Globus pallidus (tissue), 1 donor: ENCODE data around the gene SCGB1D1.

Source experiments
- DNase-seq: peaks from one replicate; pipeline ENCODE4 v3.0.0-alpha.2; 2015; ENCODE audit warnings: low spot score

SCGB1D1 gene

GRCh38 chr11:62233730-62234129 lies 43.7 kb downstream of the SCGB1D1 start:
- no peak for DNase-seq

DNA sequence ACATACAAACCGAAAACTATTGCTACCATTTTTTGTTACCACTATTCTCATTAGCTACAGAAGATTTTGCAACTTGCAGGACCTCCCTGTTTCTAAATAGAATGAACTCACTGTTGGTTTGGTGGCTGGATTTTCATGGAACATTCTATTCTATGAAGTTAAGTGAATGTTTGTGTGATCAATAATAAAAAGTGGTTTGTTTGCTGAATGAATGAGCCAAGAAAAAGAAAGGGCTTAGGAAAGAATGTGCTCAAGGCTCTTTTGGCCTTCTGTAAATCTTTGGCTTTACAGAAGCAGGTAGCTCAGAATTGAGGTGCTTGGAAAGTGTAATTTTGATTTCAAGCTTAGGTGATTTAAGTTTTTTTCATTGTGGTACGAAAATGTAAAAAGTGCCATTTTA lies 46.2 kb downstream of the SCGB1D1 start:
- no peak for DNase-seq

- DNase-seq = no peak
Observed at GRCh38 chr11:62237499-62237898, 47.5 kb downstream of the SCGB1D1 start.

- no peak for DNase-seq
Observed at GRCh38 chr11:62238151-62238550, 48.1 kb downstream of the SCGB1D1 start.

DNA sequence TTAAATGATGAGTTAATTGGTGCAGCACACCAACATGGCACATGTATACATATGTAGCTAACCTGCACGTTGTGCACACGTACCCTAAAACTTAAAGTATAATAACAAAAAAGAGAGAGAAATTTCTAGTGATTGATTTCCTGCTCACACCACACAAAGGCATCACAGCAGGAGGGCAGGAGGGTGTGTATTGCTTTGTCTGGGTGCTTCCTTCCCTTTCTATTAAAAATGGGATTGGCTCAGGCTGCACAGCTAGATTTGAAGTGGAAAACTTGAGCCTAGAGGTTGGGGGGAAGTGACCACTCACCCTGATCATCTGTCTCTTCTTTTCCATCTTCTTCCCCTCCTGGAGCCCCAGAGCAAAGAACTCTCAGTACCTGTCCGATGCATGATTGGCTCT lies 51.1 kb downstream of the SCGB1D1 start:
- DNase-seq = no peak

DNA sequence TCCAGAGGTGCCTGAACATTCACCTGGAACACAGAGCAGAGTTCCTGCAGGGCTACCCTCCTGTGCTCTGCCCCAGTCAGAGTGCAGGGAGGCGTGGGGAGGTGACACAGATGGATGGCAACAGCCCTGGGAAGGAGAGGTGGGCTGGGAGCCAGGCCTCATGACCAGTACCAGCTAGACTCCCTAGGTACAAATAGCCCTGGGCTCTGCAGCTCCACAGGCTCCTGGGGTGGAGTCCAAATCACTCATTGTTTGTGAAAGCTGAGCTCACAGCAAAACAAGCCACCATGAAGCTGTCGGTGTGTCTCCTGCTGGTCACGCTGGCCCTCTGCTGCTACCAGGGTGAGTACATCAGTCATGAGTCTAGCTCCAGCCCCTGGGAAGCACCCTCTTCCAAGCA lies 52.0 kb downstream of the SCGB1D1 start, which contains the start of gene SCGB1D2:
Gene SCGB1D2, plus strand, starts transcription at position 219 of the 400 bp plus-strand sequence. Its CDS starts 69 bp downstream, at position 288.
- DNase-seq = peak; percentile 13
